PC-9 (cell line): ENCODE measurements around the gene C13orf46. TPM values are rescaled to one million over a fixed set of nuclear protein-coding genes. Genes with fewer than 3 reads are reported as not detected.
"Not testable (repeated sequence)": the region's sequence is repeated elsewhere in the genome, so short reads cannot be mapped to it uniquely, and the experiment has no call there.

ENCODE experiments used
- BruUV-seq: library from RNA; stranded (reverse); fragments of 400-500 nt; replicated peaks from 2 replicates; lab custom pipeline; 2021; lab: Mats Ljungman, UMichigan
- CTCF ChIA-PET: fragments of 300-600 bp; sonication (Branson Sonifier 250); formaldehyde crosslinking; loops from one replicate; lab custom pipeline; 2022; ENCODE audit warnings: antibody characterized with exemption; lab: Charles Lee
- POLR2A ChIA-PET: fragments of 300-600 bp; sonication (Branson Sonifier 250); formaldehyde crosslinking; loops from one replicate; lab custom pipeline; 2022; ENCODE audit warnings: antibody characterized with exemption; ENCODE audit not compliant: unreplicated experiment; lab: Charles Lee
- DNase-seq, 2 experiments: peaks; one replicate each; pipeline versions ENCODE4 v3.0.0 to v3.0.0-alpha.2; 2015 to 2022; ENCODE audit warnings: mixed read lengths in 1 of 2
- H2AFZ ChIP-seq: fragments of 200-600 bp; sonication (generic); 2 replicates; pipeline ENCODE4 v1.8.1; 2017; ENCODE audit warnings: antibody characterized with exemption
- H3F3A ChIP-seq: fragments of 200-600 bp; sonication (generic); 2 replicates; pipeline ENCODE4 v1.8.1; 2017; ENCODE audit warnings: antibody characterized with exemption, mild to moderate bottlenecking, low read depth; ENCODE audit not compliant: insufficient read depth
- H3K27ac ChIP-seq: fragments of 200-600 bp; sonication (generic); 2 replicates; pipeline ENCODE4 v1.6.1; 2016; ENCODE audit warnings: mixed run types
- H3K27me3 ChIP-seq: fragments of 200-600 bp; sonication (generic); 2 replicates; pipeline ENCODE4 v1.6.1; 2016; ENCODE audit warnings: low read depth, mixed run types; ENCODE audit not compliant: insufficient read depth
- H3K36me3 ChIP-seq: fragments of 200-600 bp; sonication (generic); 2 replicates; pipeline ENCODE4 v1.6.1; 2016; ENCODE audit warnings: low read depth, mixed run types
- H3K4me1 ChIP-seq: fragments of 200-600 bp; sonication (generic); replicated peaks from 2 replicates; pipeline ENCODE4 v1.6.1; 2016; ENCODE audit warnings: mixed run types; ENCODE audit not compliant: insufficient read depth
- H3K4me2 ChIP-seq: fragments of 200-600 bp; sonication (generic); 2 replicates; pipeline ENCODE4 v1.6.1; 2017; ENCODE audit warnings: mixed run types
- H3K4me3 ChIP-seq: fragments of 200-600 bp; sonication (generic); 2 replicates; pipeline ENCODE4 v1.6.1; 2016; ENCODE audit warnings: mixed run types
- H3K79me2 ChIP-seq: fragments of 200-600 bp; sonication (generic); 2 replicates; pipeline ENCODE4 v1.6.1; 2017; ENCODE audit warnings: low read depth, mixed run types
- H3K9me2 ChIP-seq: fragments of 200-600 bp; sonication (generic); 2 replicates; pipeline ENCODE4 v1.8.1; 2017; ENCODE audit warnings: mild to moderate bottlenecking; ENCODE audit not compliant: insufficient read depth
- H3K9me3 ChIP-seq: fragments of 200-600 bp; sonication (generic); 2 replicates; pipeline ENCODE4 v1.8.1; 2016; ENCODE audit warnings: low read depth; ENCODE audit not compliant: insufficient read depth
- H4K20me1 ChIP-seq: fragments of 200-600 bp; sonication (generic); 2 replicates; pipeline ENCODE4 v1.8.1; 2017; ENCODE audit not compliant: insufficient read depth
- EZH2 ChIP-seq: fragments of 200-600 bp; sonication (generic); IDR thresholded peaks from 2 replicates; pipeline ENCODE4 v1.8.0; 2017; ENCODE audit warnings: antibody characterized with exemption, low read depth
- intact Hi-C: fragments of 100-400 bp; cut with micrococcal nuclease; formaldehyde crosslinking; loops from one replicate; pipeline ENCODE4 v1.10.0; 2022; ENCODE audit not compliant: unreplicated experiment
- total RNA-seq: library from RNA; stranded (reverse); gene quantifications from 2 replicates; pipeline ENCODE4 v1.2.3, GENCODE V29; 2021
- TF ChIP-seq, protein P1 (sequence below): fragments of 200-600 bp; sonication (generic); conservative IDR thresholded peaks from 2 replicates; pipeline ENCODE4 v1.6.1; 2017; ENCODE audit warnings: mixed run types, antibody characterized with exemption, mild to moderate bottlenecking, moderate library complexity

The C13orf46 gene
- total RNA-seq, 1 experiment from 2014 or later: 1.5 TPM

- Histone ChIP-seq H3K79me2 (no peaks in the 10 kb centered on the region), H2AFZ (no peak overlapping the region), H3K27me3 (no peaks in the 10 kb centered on the region), H3K27ac (no peak overlapping the region), H3K9me3 (no peaks in the 10 kb centered on the region), H4K20me1 (no peaks in the 10 kb centered on the region), H3F3A (peaks cover 3% of the 10 kb centered on the region; the same call in 1 of the 2 replicates), H3K4me1 (no peaks in the 10 kb centered on the region), H3K4me2 (no peak overlapping the region), H3K9me2 (no peaks in the 10 kb centered on the region), H3K36me3 (no peaks in the 10 kb centered on the region), H3K4me3 (no peak overlapping the region)
- TF ChIP-seq EZH2: no peak
- TF ChIP-seq, protein P1, sequence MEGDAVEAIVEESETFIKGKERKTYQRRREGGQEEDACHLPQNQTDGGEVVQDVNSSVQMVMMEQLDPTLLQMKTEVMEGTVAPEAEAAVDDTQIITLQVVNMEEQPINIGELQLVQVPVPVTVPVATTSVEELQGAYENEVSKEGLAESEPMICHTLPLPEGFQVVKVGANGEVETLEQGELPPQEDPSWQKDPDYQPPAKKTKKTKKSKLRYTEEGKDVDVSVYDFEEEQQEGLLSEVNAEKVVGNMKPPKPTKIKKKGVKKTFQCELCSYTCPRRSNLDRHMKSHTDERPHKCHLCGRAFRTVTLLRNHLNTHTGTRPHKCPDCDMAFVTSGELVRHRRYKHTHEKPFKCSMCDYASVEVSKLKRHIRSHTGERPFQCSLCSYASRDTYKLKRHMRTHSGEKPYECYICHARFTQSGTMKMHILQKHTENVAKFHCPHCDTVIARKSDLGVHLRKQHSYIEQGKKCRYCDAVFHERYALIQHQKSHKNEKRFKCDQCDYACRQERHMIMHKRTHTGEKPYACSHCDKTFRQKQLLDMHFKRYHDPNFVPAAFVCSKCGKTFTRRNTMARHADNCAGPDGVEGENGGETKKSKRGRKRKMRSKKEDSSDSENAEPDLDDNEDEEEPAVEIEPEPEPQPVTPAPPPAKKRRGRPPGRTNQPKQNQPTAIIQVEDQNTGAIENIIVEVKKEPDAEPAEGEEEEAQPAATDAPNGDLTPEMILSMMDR: no peak
- CTCF ChIA-PET: no interaction called here
- BruUV-seq: no TSS peak
- POLR2A ChIA-PET: interaction anchor here (0.7 kb wide), 1 partner anchor 77 kb away, joined by 7 read pairs; no protein-coding TSS in a partner anchor
- no peak for DNase-seq
- intact Hi-C loops: no loop called here
Observed at GRCh38 chr13:114021464-114022308, 47.8 kb upstream of the C13orf46 start.

DNA sequence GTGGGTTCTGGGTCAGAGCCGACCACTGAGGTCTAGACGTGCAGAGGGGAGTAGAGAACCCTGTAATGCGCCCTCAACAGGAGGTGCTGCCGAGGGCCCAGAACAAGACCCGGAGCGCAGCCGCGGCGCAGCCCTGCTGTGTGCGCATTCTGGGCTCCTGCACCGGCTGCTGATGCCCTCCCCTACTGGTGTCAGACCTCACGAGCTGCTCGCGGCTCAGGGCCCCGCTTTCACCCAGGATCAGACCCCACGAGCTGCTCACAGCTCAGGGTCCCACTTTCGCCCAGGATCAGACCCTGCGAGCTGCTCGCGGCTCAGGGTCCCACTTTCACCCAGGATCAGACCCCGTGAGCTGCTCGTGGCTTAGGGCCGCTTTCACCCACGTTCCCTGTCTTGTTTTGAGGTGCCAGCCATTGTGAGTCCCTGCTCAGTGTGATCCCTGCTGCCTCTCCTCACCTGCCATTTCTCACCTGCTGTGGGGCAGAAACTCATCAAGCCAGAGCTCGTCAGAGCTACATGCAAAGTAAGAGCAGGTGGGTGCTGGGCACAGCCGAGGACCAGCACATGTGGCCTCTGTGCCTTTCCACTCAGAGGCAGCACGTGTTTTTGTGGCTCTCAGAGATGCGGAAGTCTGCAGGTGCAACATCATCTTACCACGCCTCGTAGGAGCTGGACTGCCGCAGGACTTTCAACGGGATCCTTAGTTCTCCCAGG, 47.0 kb upstream of the C13orf46 start:
- POLR2A ChIA-PET: interaction anchor here (0.7 kb wide), 1 partner anchor 78 kb away, joined by 7 read pairs; no protein-coding TSS in a partner anchor

DNA sequence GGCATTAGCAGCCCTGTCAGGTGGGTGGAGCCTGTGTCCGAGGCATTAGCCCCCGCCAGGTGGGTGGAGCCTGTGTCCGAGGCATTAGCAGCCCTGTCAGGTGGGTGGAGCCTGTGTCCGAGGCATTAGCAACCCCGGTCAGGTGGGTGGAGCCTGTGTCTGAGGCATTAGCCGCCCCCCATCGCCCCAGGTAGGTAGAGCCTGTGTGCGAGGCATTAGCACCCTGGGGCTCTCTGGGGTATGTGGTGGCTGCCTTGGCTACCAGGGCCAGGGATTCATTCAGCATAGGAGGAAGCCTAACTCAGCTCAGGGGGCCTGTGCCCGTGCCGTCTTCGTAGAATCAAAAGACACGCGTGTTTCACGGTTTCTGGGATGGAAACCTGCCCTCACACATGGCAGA, 46.3 kb upstream of the C13orf46 start:
- intact Hi-C loops, H3K79me2 ChIP-seq, H3K9me3 ChIP-seq, H3K36me3 ChIP-seq, H3F3A ChIP-seq, H3K4me3 ChIP-seq, H3K4me2 ChIP-seq, DNase-seq, H3K27ac ChIP-seq, H4K20me1 ChIP-seq, H3K27me3 ChIP-seq, H3K9me2 ChIP-seq, CTCF ChIA-PET, H2AFZ ChIP-seq, BruUV-seq: not testable (repeated sequence)
- H3K4me1 ChIP-seq: 0 out of 2 replicates have a peak, but pooled peaks cover 13% of the 10 kb centered on the region
- POLR2A ChIA-PET: interaction anchor here (0.6 kb wide), 1 partner anchor 67 kb away, joined by 18 read pairs; no protein-coding TSS in a partner anchor

More for the DNA sequence above, 47.0 kb upstream of the C13orf46 start:
- DNase-seq: no peak
- no TSS peak for BruUV-seq
- Histone ChIP-seq H3K27me3 (no peaks in the 10 kb centered on the region), H3F3A (peaks cover 5% of the 10 kb centered on the region; the same call in 1 of the 2 replicates), H3K9me3 (no peaks in the 10 kb centered on the region), H3K36me3 (no peaks in the 10 kb centered on the region), H3K4me2 (no peak overlapping the region), H4K20me1 (no peaks in the 10 kb centered on the region), H3K4me1 (0 out of 2 replicates have a peak, but pooled peaks cover 5% of the 10 kb centered on the region), H3K4me3 (no peak overlapping the region), H3K79me2 (no peaks in the 10 kb centered on the region), H2AFZ (no peak overlapping the region), H3K27ac (no peak overlapping the region), H3K9me2 (no peaks in the 10 kb centered on the region)
- CTCF ChIA-PET: no interaction called here
- no peak for TF ChIP-seq EZH2
- TF ChIP-seq, protein P1: no peak
- intact Hi-C loops: no loop called here
